Activated naive CD4-positive, alpha-beta T cell treated with anti-CD3 and anti-CD28 coated beads for 36 hours (primary cell): ENCODE data around the gene CCDC201. TPM values are rescaled to one million over a fixed set of nuclear protein-coding genes. Genes with fewer than 3 reads are reported as not detected.
"Not testable (repeated sequence)": the region's sequence is repeated elsewhere in the genome, so short reads cannot be mapped to it uniquely, and the experiment has no call there.

ENCODE experiments used
- CTCF ChIA-PET: fragments of 350-600 bp; sonication (Branson Sonifier 250); formaldehyde crosslinking; loops from one replicate; lab custom pipeline; 2021; ENCODE audit warnings: antibody characterized with exemption; lab: Charles Lee
- DNase-seq: peaks from one replicate; pipeline ENCODE4 v3.0.0-alpha.2; 2020
- H3K27ac Mint-ChIP-seq: one replicate; pipeline ENCODE4 v1.8.0; 2021; ENCODE audit warnings: mild to moderate bottlenecking, mixed read lengths
- H3K27me3 Mint-ChIP-seq: one replicate; pipeline ENCODE4 v1.8.0; 2021; ENCODE audit warnings: low read depth, mixed read lengths
- H3K36me3 Mint-ChIP-seq: one replicate; pipeline ENCODE4 v1.8.0; 2021; ENCODE audit warnings: low read depth, mixed read lengths
- H3K4me1 Mint-ChIP-seq: one replicate; pipeline ENCODE4 v1.8.0; 2021; ENCODE audit warnings: low read depth, mixed read lengths
- H3K4me3 Mint-ChIP-seq: one replicate; pipeline ENCODE4 v1.8.0; 2021; ENCODE audit warnings: mild to moderate bottlenecking, moderate library complexity, mixed read lengths
- H3K9me3 Mint-ChIP-seq: one replicate; pipeline ENCODE4 v1.8.0; 2021; ENCODE audit warnings: mixed read lengths
- intact Hi-C: fragments of 100-400 bp; cut with micrococcal nuclease; formaldehyde crosslinking; loops from one replicate; pipeline ENCODE4 v1.15.1; 2023
- total RNA-seq, 2 experiments: library from RNA; stranded (reverse); gene quantifications; one replicate each; pipeline ENCODE4 v1.2.3, GENCODE V29; 2021

The CCDC201 gene
- total RNA-seq, 2 experiments from 2014 or later: not detected

- no peak overlapping the region for H3K4me3 Mint-ChIP-seq
- no peak for DNase-seq
- no peak overlapping the region for H3K27ac Mint-ChIP-seq
- intact Hi-C loops: no loop called here
- CTCF ChIA-PET: no interaction called here
- no peaks in the 10 kb centered on the region for H3K9me3 Mint-ChIP-seq
- H3K4me1 Mint-ChIP-seq: no peaks in the 10 kb centered on the region
- no peaks in the 10 kb centered on the region for H3K36me3 Mint-ChIP-seq
- peaks cover 23% of the 10 kb centered on the region for H3K27me3 Mint-ChIP-seq
Observed at GRCh38 chr7:45863715-45864114, 9.2 kb downstream of the CCDC201 start.

GRCh38 chr7:45856888-45857287 lies 16.0 kb downstream of the CCDC201 start:
- CTCF ChIA-PET: not testable (repeated sequence)

GRCh38 chr7:45855680-45856079 lies 17.2 kb downstream of the CCDC201 start:
- H3K27ac Mint-ChIP-seq, DNase-seq, H3K36me3 Mint-ChIP-seq, H3K9me3 Mint-ChIP-seq, H3K4me1 Mint-ChIP-seq, H3K4me3 Mint-ChIP-seq: not testable (repeated sequence)
- H3K27me3 Mint-ChIP-seq: peaks cover 20% of the 10 kb centered on the region
- intact Hi-C loops: loop anchor here (10.0 kb wide), 2 partner anchors 261 to 591 kb away; no protein-coding TSS in a partner anchor
- CTCF ChIA-PET: interaction anchor here (1.4 kb wide), 1 partner anchor 595 kb away, joined by 4 read pairs; no protein-coding TSS in a partner anchor

More at GRCh38 chr7:45856888-45857287, 16.0 kb downstream of the CCDC201 start:
- not testable (repeated sequence) for H3K4me3 Mint-ChIP-seq, H3K4me1 Mint-ChIP-seq, DNase-seq, H3K27ac Mint-ChIP-seq, H3K36me3 Mint-ChIP-seq, H3K9me3 Mint-ChIP-seq
- peaks cover 28% of the 10 kb centered on the region for H3K27me3 Mint-ChIP-seq
- intact Hi-C loops: loop anchor here (10.0 kb wide), 2 partner anchors 262 to 592 kb away; no protein-coding TSS in a partner anchor

GRCh38 chr7:45853491-45853890 lies 19.4 kb downstream of the CCDC201 start:
- CTCF ChIA-PET: interaction anchor here (1.3 kb wide), 1 partner anchor 190 kb away, joined by 5 read pairs; no protein-coding TSS in a partner anchor
- not testable (repeated sequence) for DNase-seq

GRCh38 chr7:45852984-45853383 lies 19.9 kb downstream of the CCDC201 start:
- H3K4me1 Mint-ChIP-seq, H3K36me3 Mint-ChIP-seq, H3K4me3 Mint-ChIP-seq, H3K27ac Mint-ChIP-seq, DNase-seq, CTCF ChIA-PET, H3K9me3 Mint-ChIP-seq: not testable (repeated sequence)
- intact Hi-C loops: loop anchor here (10.0 kb wide), 2 partner anchors 258 to 588 kb away; no protein-coding TSS in a partner anchor
- H3K27me3 Mint-ChIP-seq: peaks cover 13% of the 10 kb centered on the region

More at GRCh38 chr7:45853491-45853890, 19.4 kb downstream of the CCDC201 start:
- H3K4me1 Mint-ChIP-seq, H3K9me3 Mint-ChIP-seq, H3K27ac Mint-ChIP-seq, H3K36me3 Mint-ChIP-seq, H3K4me3 Mint-ChIP-seq: not testable (repeated sequence)
- peaks cover 16% of the 10 kb centered on the region for H3K27me3 Mint-ChIP-seq
- intact Hi-C loops: loop anchor here (10.0 kb wide), 2 partner anchors 259 to 589 kb away; no protein-coding TSS in a partner anchor

GRCh38 chr7:45848734-45849133 lies 24.1 kb downstream of the CCDC201 start:
- H3K4me1 Mint-ChIP-seq, CTCF ChIA-PET, H3K27me3 Mint-ChIP-seq, H3K27ac Mint-ChIP-seq, intact Hi-C loops, DNase-seq, H3K4me3 Mint-ChIP-seq, H3K9me3 Mint-ChIP-seq, H3K36me3 Mint-ChIP-seq: not testable (repeated sequence)

GRCh38 chr7:45846536-45846935 lies 26.3 kb downstream of the CCDC201 start:
- H3K4me1 Mint-ChIP-seq, H3K27ac Mint-ChIP-seq, intact Hi-C loops, H3K4me3 Mint-ChIP-seq, H3K27me3 Mint-ChIP-seq, H3K36me3 Mint-ChIP-seq, DNase-seq, CTCF ChIA-PET, H3K9me3 Mint-ChIP-seq: not testable (repeated sequence)

- H3K4me1 Mint-ChIP-seq, H3K4me3 Mint-ChIP-seq, H3K9me3 Mint-ChIP-seq, CTCF ChIA-PET, H3K27ac Mint-ChIP-seq, H3K36me3 Mint-ChIP-seq, intact Hi-C loops, DNase-seq, H3K27me3 Mint-ChIP-seq: not testable (repeated sequence)
Observed at GRCh38 chr7:45841926-45842717, 30.8 kb downstream of the CCDC201 start.

- intact Hi-C loops, DNase-seq, H3K4me3 Mint-ChIP-seq, H3K4me1 Mint-ChIP-seq, H3K27ac Mint-ChIP-seq, H3K27me3 Mint-ChIP-seq, H3K36me3 Mint-ChIP-seq, CTCF ChIA-PET, H3K9me3 Mint-ChIP-seq: not testable (repeated sequence)
Observed at GRCh38 chr7:45838852-45839251, 34.0 kb downstream of the CCDC201 start.

GRCh38 chr7:45832433-45833177 lies 40.3 kb downstream of the CCDC201 start:
- H3K36me3 Mint-ChIP-seq, CTCF ChIA-PET, H3K9me3 Mint-ChIP-seq, DNase-seq, H3K4me3 Mint-ChIP-seq, intact Hi-C loops, H3K4me1 Mint-ChIP-seq, H3K27me3 Mint-ChIP-seq, H3K27ac Mint-ChIP-seq: not testable (repeated sequence)

GRCh38 chr7:45829846-45830245 lies 43.0 kb downstream of the CCDC201 start:
- CTCF ChIA-PET, H3K4me1 Mint-ChIP-seq, H3K9me3 Mint-ChIP-seq, H3K36me3 Mint-ChIP-seq, DNase-seq, H3K4me3 Mint-ChIP-seq, intact Hi-C loops, H3K27me3 Mint-ChIP-seq, H3K27ac Mint-ChIP-seq: not testable (repeated sequence)

- H3K4me1 Mint-ChIP-seq, H3K9me3 Mint-ChIP-seq, DNase-seq, H3K27me3 Mint-ChIP-seq, intact Hi-C loops, CTCF ChIA-PET, H3K36me3 Mint-ChIP-seq, H3K27ac Mint-ChIP-seq, H3K4me3 Mint-ChIP-seq: not testable (repeated sequence)
Observed at GRCh38 chr7:45827731-45828130, 45.2 kb downstream of the CCDC201 start.
